Left renal cortex interstitium (tissue), 4 donors: ENCODE data around the gene CLDN4. TPM values are rescaled to one million over a fixed set of nuclear protein-coding genes. Genes with fewer than 3 reads are reported as not detected.

Experiments used
- DNase-seq, 4 donors: peaks; one replicate each; pipeline ENCODE4 v3.0.0-alpha.2; 2013; ENCODE audit warnings: low read depth in 4 of 4, low spot score in 2 of 4, missing footprints in 1 of 4
- polyA plus RNA-seq, 4 donors: library from polyadenylated mRNA; unstranded; fragments of 120-200 nt; gene quantifications; one replicate each; pipeline ENCODE4 v1.2.1, GENCODE V29; 2013; ENCODE audit not compliant: insufficient read length in 4 of 4

CLDN4 gene
- polyA plus RNA-seq, 4 donors, result 57.5 to 104 (median 96.4) TPM

- no peak for DNase-seq
Observed at GRCh38 chr7:73871163-73872011, 40.6 kb downstream of the CLDN4 start.

GRCh38 chr7:73872056-73872908 lies 41.5 kb downstream of the CLDN4 start:
- no peak for DNase-seq

- DNase-seq, result no peak
Observed at GRCh38 chr7:73876361-73876760, 45.6 kb downstream of the CLDN4 start.

- no peak for DNase-seq
Observed at GRCh38 chr7:73876973-73877372, 46.2 kb downstream of the CLDN4 start.

- DNase-seq, result no peak
Observed at GRCh38 chr7:73879977-73880681, 49.3 kb downstream of the CLDN4 start.

GRCh38 chr7:73880755-73881328 lies 50.0 kb downstream of the CLDN4 start:
- no peak for DNase-seq

GRCh38 chr7:73881352-73882046 lies 50.7 kb downstream of the CLDN4 start:
- DNase-seq, result no peak

- DNase-seq, result no peak
Observed at GRCh38 chr7:73882047-73882402, 51.2 kb downstream of the CLDN4 start.

Other genes with a start within 250 kb of the CLDN4 start
- 10 to 100 TPM in 1 of 4 donors, 1 to 10 TPM in 3; 3.0 to 10.1 (median 5.2) TPM for gene MLXIPL, start 206.5 kb upstream of the CLDN4 start, polyA plus RNA-seq
- 10 to 100 TPM; 12.0 to 22.5 (median 16.2) TPM for gene VPS37D, start 163.2 kb upstream of the CLDN4 start, polyA plus RNA-seq
- gene DNAJC30, start 147.5 kb upstream of the CLDN4 start, polyA plus RNA-seq, result 10 to 100 TPM in 3 of 4 donors, 1 to 10 TPM in 1; 9.9 to 13.9 (median 12.2) TPM
- 100 to 1,000 TPM in 1 of 4 donors, 10 to 100 TPM in 3; 77.7 to 102 (median 94.3) TPM for gene BUD23, start 147.4 kb upstream of the CLDN4 start, polyA plus RNA-seq
- gene STX1A, start 111.3 kb upstream of the CLDN4 start, polyA plus RNA-seq, result 10 to 100 TPM in 2 of 4 donors, 1 to 10 TPM in 2; 8.5 to 13.5 (median 11.1) TPM
- 10 to 100 TPM; 23.7 to 35.9 (median 30.7) TPM for gene ABHD11, start 92.2 kb upstream of the CLDN4 start, polyA plus RNA-seq
- 10 to 100 TPM; 33.7 to 77.8 (median 56.5) TPM for gene CLDN3, start 60.7 kb upstream of the CLDN4 start, polyA plus RNA-seq
- gene METTL27, start 11.5 kb downstream of the CLDN4 start, polyA plus RNA-seq, result 10 to 100 TPM in 2 of 4 donors, 1 to 10 TPM in 2; 3.6 to 17.9 (median 10.1) TPM
- not detected for gene TMEM270, start 30.2 kb downstream of the CLDN4 start, polyA plus RNA-seq
- gene ELN, start 197.2 kb downstream of the CLDN4 start, polyA plus RNA-seq, result 100 to 1,000 TPM in 1 of 4 donors, 10 to 100 TPM in 3; 63.5 to 130 (median 77.1) TPM